Epithelial cell of prostate (primary cell): ENCODE results near the gene DDR1.
A peak's percentile ranks its signal among the peaks of the same experiment; 100 is the strongest.

Experiments
- DNase-seq: peaks from one replicate; pipeline ENCODE4 v3.0.0-alpha.2; 2011; ENCODE audit warnings: low read depth, low spot score
- H3K27ac ChIP-seq: fragments of 450-650 bp; 2 replicates; pipeline ENCODE4 v1.5.1; 2017; ENCODE audit warnings: mild to moderate bottlenecking

The DDR1 gene

DNA sequence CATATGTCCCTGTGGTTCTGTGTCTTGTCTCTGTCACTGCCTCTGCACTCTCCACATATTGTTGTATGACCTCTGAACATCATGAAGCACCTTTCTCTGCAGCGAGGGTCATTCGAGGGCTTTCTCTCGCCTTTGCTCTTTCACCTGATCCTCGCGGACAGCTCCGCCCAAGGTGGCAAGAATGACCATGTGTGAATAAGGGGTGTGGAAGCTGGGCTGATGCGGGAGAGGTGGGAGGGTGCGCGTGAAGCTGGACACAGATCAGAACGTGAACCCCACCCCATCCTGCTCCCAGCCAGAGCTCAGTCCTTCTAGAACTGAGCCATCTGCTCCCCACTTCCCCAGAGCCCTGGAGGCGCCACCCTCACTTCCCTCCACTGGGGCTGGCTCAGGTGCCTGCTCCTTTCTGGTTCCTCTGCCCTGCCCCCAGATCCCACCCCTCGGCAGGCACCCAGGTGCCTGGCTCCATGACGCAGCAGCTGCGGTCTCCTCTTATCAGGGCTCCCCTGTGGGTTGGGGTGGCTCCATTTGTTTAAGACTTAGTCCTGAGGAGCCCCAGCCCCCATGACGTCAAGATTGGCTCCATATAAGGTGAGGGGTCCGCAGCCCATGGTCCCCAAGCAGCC is 56.2 kb downstream of the DDR1 start, which contains the start of gene MUCL3:
Gene MUCL3, plus strand, starts transcription at position 613 of the 626 bp plus-strand sequence. CDS start 27 bp downstream, outside the sequence.
- no peak for DNase-seq
- H3K27ac ChIP-seq, result peak within 1 kb of the TSS; percentile 73

DNA sequence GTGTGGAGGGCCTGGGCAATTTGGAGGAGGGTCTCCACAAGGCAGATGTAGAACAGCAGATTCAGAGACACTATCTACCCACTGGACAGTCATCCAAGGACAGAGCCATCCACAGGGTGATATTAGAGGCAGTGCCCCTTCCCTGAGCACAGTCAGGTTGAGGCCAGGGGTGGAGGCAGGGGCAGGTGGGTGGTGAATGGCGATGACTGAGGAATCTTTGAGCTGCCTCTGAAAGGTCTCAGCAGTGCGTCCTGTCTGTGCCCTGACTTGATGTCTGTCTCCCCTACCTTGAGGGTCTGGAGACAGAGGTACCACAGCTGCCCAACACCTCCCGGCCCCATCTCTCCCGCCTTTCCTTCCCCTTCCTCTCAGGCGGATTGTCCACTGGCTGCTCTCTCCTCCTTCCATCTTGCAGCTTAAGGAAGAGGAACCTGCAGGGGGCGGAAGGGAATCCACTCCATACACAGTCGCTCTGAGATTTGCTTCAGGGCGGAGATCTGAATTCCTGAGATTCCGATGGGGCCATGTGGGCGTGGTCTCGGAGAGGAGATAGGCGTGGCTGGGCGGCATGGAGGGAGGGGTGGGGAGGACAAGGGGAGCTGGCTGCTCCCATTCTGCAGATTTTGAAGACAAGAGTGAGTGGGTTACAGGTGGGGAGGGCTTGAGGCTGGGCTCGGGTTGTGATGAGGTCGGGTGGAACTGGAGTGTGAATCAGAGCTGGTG is 58.2 kb downstream of the DDR1 start:
- H3K27ac ChIP-seq, result no peak overlapping the region
- DNase-seq, result peak; percentile 31

DNA sequence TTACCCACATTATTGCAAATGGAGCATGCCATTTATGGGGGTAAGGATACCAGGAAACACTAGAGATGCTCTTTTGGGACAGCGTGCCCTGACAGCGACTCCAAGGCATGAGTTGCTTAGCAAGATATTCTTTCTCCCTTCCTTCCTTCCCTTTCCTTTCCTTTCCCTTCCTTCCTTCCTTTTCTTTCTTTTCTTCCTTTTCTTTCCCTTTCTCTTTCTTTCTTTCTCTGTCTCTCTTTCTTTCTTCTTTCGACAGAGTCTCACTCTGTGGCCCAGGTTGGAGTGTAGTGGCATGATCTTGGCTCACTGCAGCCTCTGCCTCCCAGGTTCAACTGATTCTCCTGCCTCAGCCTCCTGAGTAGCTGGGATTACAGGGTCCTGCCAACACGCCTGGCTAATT is 59.7 kb downstream of the DDR1 start:
- DNase-seq, result no peak
- no peak overlapping the region for H3K27ac ChIP-seq

DNA sequence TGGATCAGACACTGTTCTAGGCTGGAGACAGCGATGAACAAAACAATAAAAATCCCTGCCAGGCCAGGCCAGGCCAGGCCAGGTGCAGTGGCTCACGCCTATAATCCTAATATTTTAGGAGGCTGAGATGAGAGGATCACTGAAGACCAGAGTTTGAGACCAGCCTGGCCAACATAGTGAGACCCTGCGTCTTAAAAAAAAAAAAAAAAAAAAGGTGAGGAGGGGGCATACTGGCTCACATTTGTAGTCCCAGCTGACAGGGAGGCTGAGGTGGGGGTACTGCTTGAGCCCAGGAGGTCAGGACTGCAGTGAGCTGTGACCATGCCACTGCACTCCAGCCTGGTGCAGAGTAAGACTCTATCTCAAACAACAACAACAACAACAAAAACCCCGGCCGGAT is 61.0 kb downstream of the DDR1 start:
- no peak overlapping the region for H3K27ac ChIP-seq
- no peak for DNase-seq

DNA sequence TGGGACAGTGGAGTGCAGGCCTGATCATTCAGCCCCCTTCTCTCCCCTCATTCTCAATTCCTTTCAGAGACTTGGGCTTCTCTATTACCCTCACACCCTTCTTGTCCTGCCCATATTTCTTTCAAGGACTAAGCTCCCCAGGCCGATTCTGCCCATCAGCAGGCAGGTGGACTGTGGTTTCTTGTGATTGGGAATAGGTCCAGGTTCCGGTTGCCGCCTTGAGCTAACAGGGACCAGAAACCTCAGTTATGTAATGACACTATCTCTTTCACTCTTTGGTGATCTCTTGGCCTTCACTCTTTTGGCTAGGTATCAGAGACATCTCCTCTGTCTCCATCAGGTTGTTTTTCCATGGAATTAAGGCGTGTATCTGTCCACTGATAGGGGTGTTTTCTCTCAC is 62.9 kb downstream of the DDR1 start:
- no peak for DNase-seq
- H3K27ac ChIP-seq, result no peak overlapping the region

DNA sequence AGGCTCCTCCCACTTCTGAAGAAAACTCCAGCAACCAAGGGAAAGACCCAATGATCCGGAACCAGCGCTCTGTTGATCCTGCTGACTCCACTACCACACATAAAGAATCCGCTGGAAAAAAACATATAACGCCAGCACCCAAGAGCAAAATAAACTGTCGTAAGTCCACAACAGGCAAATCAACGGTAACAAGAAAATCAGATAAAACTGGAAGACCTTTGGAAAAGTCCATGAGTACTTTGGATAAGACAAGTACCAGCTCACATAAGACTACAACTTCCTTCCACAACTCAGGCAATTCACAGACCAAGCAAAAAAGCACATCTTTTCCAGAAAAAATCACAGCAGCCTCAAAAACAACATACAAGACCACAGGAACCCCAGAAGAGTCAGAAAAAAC is 64.5 kb downstream of the DDR1 start:
- DNase-seq, result no peak
- no peak overlapping the region for H3K27ac ChIP-seq
